COR-L47 (cell line): ENCODE data around the gene DCAF4.
"Not testable (repeated sequence)": the region's sequence is repeated elsewhere in the genome, so short reads cannot be mapped to it uniquely, and the experiment has no call there.

Source experiments
- DNase-seq: peaks from one replicate; lab custom pipeline; 2025; lab: John Stamatoyannopoulos, UW

Gene DCAF4

GRCh38 chr14:72932893-72933292, 6.6 kb downstream of the DCAF4 start:
- no peak for DNase-seq

GRCh38 chr14:72939630-72940029, 13.4 kb downstream of the DCAF4 start:
- no peak for DNase-seq

DNA sequence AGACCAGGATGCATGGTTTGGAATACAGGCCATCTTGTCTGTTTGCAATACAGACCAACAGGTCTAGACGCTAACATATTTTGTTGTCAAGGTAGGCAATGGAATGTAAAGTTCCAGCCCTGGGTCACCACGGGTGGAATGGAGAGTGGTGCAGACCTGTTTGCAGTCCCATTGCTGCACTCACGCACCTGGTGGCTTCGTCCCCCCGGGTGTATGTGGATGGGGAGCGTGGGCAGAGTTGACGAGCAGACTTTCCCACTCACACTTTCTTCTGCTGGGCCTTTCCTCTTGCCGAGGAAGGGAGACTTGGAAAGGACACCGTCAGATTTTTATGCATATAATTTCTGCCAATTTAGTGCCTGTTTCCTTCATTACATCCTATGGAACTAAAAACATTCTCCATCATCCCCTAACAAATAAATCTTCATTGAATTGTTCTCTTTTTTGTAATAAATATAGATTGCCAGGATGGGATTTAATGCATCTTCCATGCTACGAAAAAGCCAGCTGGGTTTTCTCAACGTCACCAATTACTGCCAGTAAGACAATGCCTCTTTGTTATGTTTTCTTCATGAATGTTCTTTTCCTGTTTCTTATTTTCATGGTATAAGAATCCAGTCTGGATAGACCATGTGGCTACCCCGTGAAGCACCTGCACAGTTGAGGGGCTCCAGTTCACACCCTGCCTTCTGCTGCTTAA, 15.2 kb downstream of the DCAF4 start:
- no peak for DNase-seq

- no peak for DNase-seq
Measured at GRCh38 chr14:72942934-72943333, 16.7 kb downstream of the DCAF4 start.

DNA sequence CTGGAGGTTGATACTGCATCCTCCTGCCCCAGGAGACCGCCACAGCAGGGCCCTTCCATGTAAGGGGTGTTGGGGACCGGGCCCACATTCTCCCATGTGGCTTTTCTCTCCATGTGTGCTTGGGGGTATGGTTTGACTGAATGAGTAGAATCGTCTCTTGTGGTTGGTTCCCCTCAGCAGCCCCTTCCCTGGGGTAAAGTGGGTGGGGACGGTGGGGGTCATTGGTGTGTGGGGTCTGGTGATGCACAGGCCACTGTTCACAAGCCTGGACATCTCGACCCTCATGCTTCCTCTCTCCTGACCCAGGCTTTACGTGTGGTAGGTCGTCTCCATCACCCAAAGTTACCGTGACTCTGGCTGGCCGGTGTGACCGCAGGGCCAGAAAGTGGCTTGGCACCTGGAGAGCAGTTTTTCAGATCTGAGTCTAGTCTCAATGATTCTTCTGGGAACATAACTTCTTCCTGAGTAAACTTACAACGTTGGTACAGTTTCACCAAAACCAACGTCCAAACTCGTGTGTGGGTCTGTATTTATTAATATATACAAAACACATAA, 17.7 kb downstream of the DCAF4 start:
- DNase-seq: no peak

DNA sequence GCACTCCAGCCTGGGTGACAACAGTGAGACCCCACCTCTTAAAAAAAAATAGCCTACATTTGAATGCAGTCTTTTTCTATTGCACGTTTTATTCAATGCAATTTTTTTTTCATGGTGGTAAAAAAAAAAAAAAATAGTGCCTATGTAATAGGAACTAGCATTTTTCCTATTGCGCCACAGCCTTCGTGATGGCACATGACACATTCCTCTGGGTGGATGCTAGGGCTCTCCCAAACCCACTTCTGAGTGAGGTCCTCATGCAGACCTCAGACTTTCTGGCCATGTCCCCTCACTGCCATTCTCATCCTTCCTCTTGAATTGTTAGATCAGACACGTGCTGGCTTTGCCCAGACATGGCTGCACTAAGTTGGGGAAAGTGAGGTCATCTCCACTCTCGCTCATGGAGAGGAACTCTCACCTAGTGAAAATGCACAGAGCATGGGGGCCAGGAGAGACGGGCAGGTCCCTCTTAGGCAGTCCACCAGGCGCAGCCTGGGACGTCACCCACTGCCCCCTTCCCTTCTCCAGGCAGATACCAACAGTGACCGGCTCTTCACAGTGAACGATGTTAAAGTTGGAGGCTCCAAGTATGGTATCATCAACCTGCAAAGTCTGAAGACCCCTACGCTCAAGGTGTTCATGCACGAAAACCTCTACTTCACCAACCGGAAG, 19.2 kb downstream of the DCAF4 start:
- DNase-seq: no peak

GRCh38 chr14:72946491-72946890, 20.2 kb downstream of the DCAF4 start:
- DNase-seq: no peak

GRCh38 chr14:72947366-72948160, 21.3 kb downstream of the DCAF4 start:
- no peak for DNase-seq

- DNase-seq: peak; percentile 15
Measured at GRCh38 chr14:72948481-72949138, 22.3 kb downstream of the DCAF4 start.

DNA sequence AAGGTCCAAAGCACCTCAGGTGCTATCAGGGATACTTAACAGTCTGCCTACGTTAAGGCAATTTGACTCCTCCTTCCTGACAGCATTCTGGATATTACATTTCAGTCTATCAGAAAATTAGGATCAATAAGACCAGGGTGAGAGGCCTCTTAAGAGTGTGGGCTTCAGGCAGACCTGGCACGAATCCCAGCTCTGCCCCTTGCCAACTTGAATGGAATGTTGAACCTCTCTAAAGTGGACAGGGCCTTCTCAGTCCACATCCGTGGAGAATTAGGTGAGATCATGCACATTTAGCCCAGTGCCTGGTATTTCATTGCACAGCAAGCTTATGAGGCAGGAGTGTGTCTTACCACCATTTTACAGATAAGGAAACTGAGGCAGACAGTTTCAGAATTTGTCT, 25.9 kb downstream of the DCAF4 start:
- DNase-seq: no peak

GRCh38 chr14:72956741-72957140, 30.5 kb downstream of the DCAF4 start:
- DNase-seq: not testable (repeated sequence)

- DNase-seq: no peak
Measured at GRCh38 chr14:72957213-72957612, 30.9 kb downstream of the DCAF4 start.

GRCh38 chr14:72958548-72958947, 32.3 kb downstream of the DCAF4 start:
- DNase-seq: no peak

DNA sequence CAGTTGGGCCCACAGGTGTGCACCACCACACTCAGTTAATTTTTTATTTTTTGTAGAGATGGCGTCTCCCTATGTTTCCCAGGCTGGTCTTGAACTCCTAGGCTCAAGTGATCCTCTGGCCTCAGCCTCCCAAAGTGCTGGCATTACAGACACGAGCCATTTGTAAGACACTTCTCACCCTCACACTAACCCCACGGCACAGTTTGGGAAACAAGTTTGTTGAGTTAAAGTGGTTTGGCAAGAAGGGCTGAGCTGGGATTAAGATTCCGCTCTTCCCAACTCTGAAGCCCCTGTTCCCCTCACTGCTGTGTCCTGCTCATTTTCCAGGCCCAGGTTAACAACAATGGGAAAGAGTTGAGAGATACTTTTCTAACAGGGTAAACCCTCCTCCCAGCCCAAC, 34.8 kb downstream of the DCAF4 start:
- not testable (repeated sequence) for DNase-seq

GRCh38 chr14:72961579-72962335, 35.5 kb downstream of the DCAF4 start:
- DNase-seq: no peak

DNA sequence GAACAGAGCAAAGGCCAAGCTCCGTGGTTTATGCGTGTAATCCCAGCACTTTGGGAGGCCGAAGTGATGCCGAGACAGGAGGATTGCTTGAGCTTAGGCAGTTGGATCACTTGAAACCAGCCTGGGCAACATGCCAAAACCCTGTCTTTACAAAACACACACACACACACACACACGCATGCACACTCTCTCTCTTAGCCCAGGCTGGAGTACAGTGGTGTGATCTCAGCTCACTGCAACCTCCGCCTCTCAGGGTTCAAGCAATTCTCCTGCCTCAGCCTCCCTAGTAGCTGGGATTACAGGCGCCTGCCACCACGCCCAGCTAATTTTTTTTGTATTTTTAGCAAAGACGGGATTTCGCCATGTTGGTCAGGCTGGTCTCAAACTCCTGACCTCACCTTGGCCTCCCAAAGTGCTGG, 36.1 kb downstream of the DCAF4 start:
- DNase-seq: peak; percentile 48

- DNase-seq: peak; percentile 40
Measured at GRCh38 chr14:72962829-72963312, 36.6 kb downstream of the DCAF4 start.

DNA sequence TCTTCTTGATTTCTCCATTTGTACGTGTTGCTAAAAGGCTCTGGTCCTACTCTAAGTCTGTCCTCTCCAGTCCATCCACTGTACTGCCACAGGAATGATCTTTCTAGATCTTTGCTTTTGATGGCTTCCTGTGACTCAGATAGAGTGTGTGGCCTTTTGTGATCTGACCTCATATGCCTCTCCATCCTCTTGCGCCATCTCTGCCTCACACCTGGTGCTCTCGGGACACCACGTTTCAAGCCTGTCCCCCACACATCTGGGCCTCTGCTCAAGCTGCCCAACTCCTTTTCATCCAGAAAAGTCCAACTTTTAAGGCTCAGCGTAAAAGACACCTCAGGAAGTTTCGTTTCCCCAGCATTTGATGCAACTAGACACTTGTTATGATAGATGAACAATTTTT, 39.0 kb downstream of the DCAF4 start:
- no peak for DNase-seq

- DNase-seq: no peak
Measured at GRCh38 chr14:72966038-72966437, 39.8 kb downstream of the DCAF4 start.

- no peak for DNase-seq
Measured at GRCh38 chr14:72968316-72968715, 42.1 kb downstream of the DCAF4 start.

DNA sequence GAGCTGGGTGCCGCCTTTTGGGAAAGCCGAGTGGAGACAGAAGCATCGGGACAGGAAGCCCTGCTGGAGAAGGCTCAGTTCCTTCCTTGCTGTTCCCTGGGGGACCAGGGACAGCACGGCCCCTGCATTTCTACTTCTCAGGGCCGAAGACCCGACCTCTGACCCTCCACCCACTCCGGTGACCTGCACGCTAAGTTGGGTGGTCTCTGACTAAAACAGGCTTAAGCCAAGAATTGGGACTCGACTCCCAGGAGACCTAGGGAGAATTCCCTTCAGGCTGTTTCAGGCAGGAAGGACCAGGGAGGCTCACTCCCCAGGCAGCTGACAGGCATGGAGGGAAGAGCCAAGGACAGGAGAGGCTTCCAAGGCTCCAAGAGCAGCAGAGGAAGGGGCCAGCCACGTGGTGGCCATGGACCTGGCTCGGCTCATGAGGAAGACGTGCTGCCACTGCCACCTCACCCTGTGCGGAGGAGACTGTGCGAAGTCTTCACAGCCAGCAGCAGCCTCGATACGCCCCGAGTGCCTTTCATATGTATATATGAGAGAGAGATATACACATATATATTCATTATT, 43.9 kb downstream of the DCAF4 start:
- DNase-seq: no peak
